HepG2 (cell line): ENCODE measurements around the gene ITSN2. TPM values are rescaled to one million over a fixed set of nuclear protein-coding genes. Genes with fewer than 3 reads are reported as not detected.

Experiments
- ATAC-seq: fragments of 200-7000 bp; cut with Tn5 transposase; 3 replicates; pipeline ENCODE4 v1.9.1; 2020; ENCODE audit warnings: mild to moderate bottlenecking, moderate library complexity
- BruUV-seq: library from RNA; stranded (reverse); fragments of 400-500 nt; replicated peaks from 2 replicates; lab custom pipeline; 2021; lab: Mats Ljungman, UMichigan
- CTCF ChIA-PET: fragments of 300-600 bp; formaldehyde crosslinking; extraction: SDS; loops from one replicate; lab custom pipeline; 2021; ENCODE audit warnings: low total read pairs, inconsistent platforms, low intra/inter-chr PET ratio; lab: Yijun Ruan, JAX
- POLR2A ChIA-PET: fragments of 350-600 bp; sonication (Branson Sonifier 250); formaldehyde crosslinking; loops from one replicate; lab custom pipeline; 2020; ENCODE audit warnings: antibody characterized with exemption, inconsistent platforms; lab: Yijun Ruan, JAX
- DNase-seq: peaks from one replicate; pipeline ENCODE4 v3.0.0-alpha.2; 2015; ENCODE audit warnings: low spot score
- FAIRE-seq: peaks from 3 replicates; lab custom pipeline; 2011; peaks lifted over from hg19 to GRCh38; lab: Jason Lieb, UNC
- H2AFZ ChIP-seq: one replicate; pipeline ENCODE4 v1.6.1; 2011; ENCODE audit warnings: low read length, inconsistent platforms
- H3K27ac ChIP-seq: fragments of 300-600 bp; 3 replicates; pipeline ENCODE4 v1.8.0; 2011; ENCODE audit warnings: mixed run types, mild to moderate bottlenecking, mixed read lengths, low read length, inconsistent platforms; ENCODE audit not compliant: insufficient read depth; ENCODE audit errors: extremely low read length
- H3K27me3 ChIP-seq, 2 experiments: fragments of 200-600 bp in 1 of 2; 2 replicates in 1 of 2; 3 replicates in 1 of 2; pipeline versions ENCODE4 v1.6.0 to v1.8.0; 2011; ENCODE audit warnings: low read length in 2 of 2, mild to moderate bottlenecking in 2 of 2, moderate library complexity in 2 of 2, inconsistent platforms in 1 of 2; ENCODE audit not compliant: insufficient read depth in 2 of 2, control insufficient read depth in 1 of 2
- H3K36me3 ChIP-seq, 2 experiments: fragments of 200-600 bp in 1 of 2; replicated peaks in 1 of 2; 2 replicates in 1 of 2; 3 replicates in 1 of 2; pipeline versions ENCODE4 v1.5.1 to v1.8.0; 2011; ENCODE audit warnings: low read length in 2 of 2, inconsistent platforms in 1 of 2; ENCODE audit not compliant: insufficient read depth in 2 of 2, control insufficient read depth in 1 of 2
- H3K4me1 ChIP-seq: 2 replicates; pipeline ENCODE4 v1.5.1; 2012; ENCODE audit warnings: low read length, inconsistent platforms; ENCODE audit not compliant: insufficient read depth
- H3K4me2 ChIP-seq: 2 replicates; pipeline ENCODE4 v1.6.0; 2011; ENCODE audit warnings: low read depth, low read length, inconsistent platforms
- H3K4me3 ChIP-seq, 3 experiments: fragments of 200-600 bp in 1 of 3; sonication (generic), shearing (Covaris generic) in 1 of 3; replicated peaks in 1 of 3; 2 replicates each; pipeline ENCODE4 v1.5.1; 2011 to 2016; ENCODE audit warnings: low read length in 3 of 3, inconsistent platforms in 2 of 3, low read depth in 2 of 3, mild to moderate bottlenecking in 2 of 3, control low read depth in 1 of 3, mixed read lengths in 1 of 3; ENCODE audit not compliant: insufficient read depth in 1 of 3
- H3K79me2 ChIP-seq: one replicate; pipeline ENCODE4 v1.6.1; 2011; ENCODE audit warnings: low read length, inconsistent platforms; ENCODE audit not compliant: insufficient read depth
- H3K9ac ChIP-seq: 2 replicates; pipeline ENCODE4 v1.6.0; 2011; ENCODE audit warnings: mild to moderate bottlenecking, low read depth, low read length, inconsistent platforms; ENCODE audit not compliant: insufficient read depth
- H3K9me3 ChIP-seq: 2 replicates; pipeline ENCODE4 v1.5.1; 2012; ENCODE audit warnings: mild to moderate bottlenecking, low read length
- H4K20me1 ChIP-seq: 2 replicates; pipeline ENCODE4 v1.6.0; 2011; ENCODE audit warnings: inconsistent platforms, mild to moderate bottlenecking, low read length, moderate library complexity; ENCODE audit not compliant: insufficient read depth
- ASH2L ChIP-seq: fragments of 300-600, 200-600 bp; sonication (generic); IDR thresholded peaks from 2 replicates; pipeline ENCODE4 v1.7.0; 2017; ENCODE audit warnings: low read depth, mild to moderate bottlenecking, moderate library complexity, mixed read lengths, low read length; ENCODE audit not compliant: insufficient read length
- ATF6 ChIP-seq: sonication (generic); formaldehyde crosslinking; conservative IDR thresholded peaks from 2 replicates; pipeline ENCODE4 v1.4.0; 2020; ENCODE audit warnings: missing genetic modification reagents
- BHLHE40 ChIP-seq: IDR thresholded peaks from 2 replicates; pipeline ENCODE4 v1.6.1; 2011; ENCODE audit warnings: low read length, improper control_type of control experiment
- FOXA1 ChIP-seq, 2 experiments: fragments of 450-650 bp in 1 of 2; sonication (generic) in 1 of 2; formaldehyde crosslinking in 1 of 2; IDR thresholded peaks; 2 replicates each; pipeline versions ENCODE4 v1.4.0 to v1.6.1; 2016 to 2020; ENCODE audit warnings: missing genetic modification reagents in 1 of 2
- HNRNPL ChIP-seq: fragments of 200-400 bp; formaldehyde crosslinking; IDR thresholded peaks from 2 replicates; pipeline ENCODE4 v1.6.1; 2017; ENCODE audit warnings: mild to moderate bottlenecking, low read depth, low read length
- MAX ChIP-seq: IDR thresholded peaks from 2 replicates; pipeline ENCODE4 v1.6.1; 2012; ENCODE audit warnings: inconsistent platforms
- MIXL1 ChIP-seq: IDR thresholded peaks from 2 replicates; pipeline ENCODE4 v1.6.1; 2016
- TFAP4 ChIP-seq: sonication (generic); IDR thresholded peaks from 2 replicates; pipeline ENCODE4 v1.6.1; 2016; ENCODE audit warnings: low read depth, borderline replicate concordance
- TRAFD1 ChIP-seq: sonication (generic); formaldehyde crosslinking; IDR thresholded peaks from 2 replicates; pipeline ENCODE4 v1.5.1; 2020; ENCODE audit warnings: missing genetic modification reagents, mild to moderate bottlenecking, borderline replicate concordance
- ZNF614 ChIP-seq: IDR thresholded peaks from 2 replicates; pipeline ENCODE4 v1.6.1; 2018; ENCODE audit warnings: missing biosample characterization, missing genetic modification reagents, inconsistent platforms, borderline replicate concordance
- WGBS: methylation state at CpG from one replicate; pipeline ENCODE4 v1.1.6; 2017; ENCODE audit warnings: low lambda C conversion rate; 5-methylcytosine and 5-hydroxymethylcytosine counted together
- in situ Hi-C: cut with HindIII; loops from 2 replicates; pipeline ENCODE4 v1.10.0; 2017; ENCODE audit warnings: low pct_unique_long_range_greater_than_20kb; ENCODE audit not compliant: extremely low pct_ligation_motif_present
- intact Hi-C: fragments of 100-400 bp; cut with micrococcal nuclease; formaldehyde crosslinking; loops from one replicate; pipeline ENCODE4 v1.10.0; 2022; ENCODE audit not compliant: unreplicated experiment
- polyA plus RNA-seq, 8 experiments: library from polyadenylated mRNA; depleted of rRNA in 3 of 8; stranded (reverse) in 7 of 8; unstranded in 1 of 8; fragments of >200 nt; fragmentation: Illumina TruSeq in 4 of 8; extraction: Trizol in 4 of 8; gene quantifications; 2 replicates each; pipeline versions ENCODE4 v1.2.1 to v1.2.3, GENCODE V29; 2011 to 2016; ENCODE audit warnings: low read depth in 4 of 8, missing spikeins in 1 of 8, mixed read lengths in 1 of 8; ENCODE audit not compliant: insufficient read depth in 1 of 8
- total RNA-seq, 5 experiments: library from RNA; depleted of rRNA; stranded (reverse); fragments of >200 nt; fragmentation: Illumina TruSeq; extraction: Trizol; gene quantifications; 2 replicates each; pipeline ENCODE4 v1.2.3, GENCODE V29; 2016; ENCODE audit warnings: low read depth in 1 of 5

The ITSN2 gene
- total and polyA plus RNA-seq, 2 of the 13 experiments (the other 11 are each of a cell fraction or from before 2014, with no cell fraction given) = 26.0 to 26.6 TPM

GRCh38 chr2:24158131-24158530 lies 202.2 kb downstream of the ITSN2 start (continued):
- TF ChIP-seq TRAFD1 (CRISPR knock-in tag) = no peak
- no peak for TF ChIP-seq ASH2L
- TF ChIP-seq FOXA1 (IDR thresholded peaks at IDR 0.05) = 0 out of 2 replicates have a peak, but pooled peaks have one; percentile 32
- peak; percentile 75 for TF ChIP-seq FOXA1 (CRISPR knock-in tag; IDR thresholded peaks at IDR 0.05)
- TF ChIP-seq HNRNPL = no peak
- TF ChIP-seq TFAP4 = peak; percentile 44; the same call in 1 of the 2 replicates
- peak; percentile 84 for TF ChIP-seq MIXL1

- Histone ChIP-seq H3K4me1 (peaks cover 41% of the 10 kb centered on the region), H3K36me3 (no peaks in the 10 kb centered on the region), H3K79me2 (no peaks in the 10 kb centered on the region), H3K9me3 (no peaks in the 10 kb centered on the region), H3K9ac (no peak overlapping the region)
- BruUV-seq = no TSS peak
- CTCF ChIA-PET = no interaction called here
- in situ Hi-C loops = no loop called here
- POLR2A ChIA-PET = interaction anchor here (0.7 to 1.4 kb wide), 3 partner anchors 69 to 226 kb away, joined by 3 to 4 read pairs (median 3); partner anchors contain the start of genes ATAD2B and TP53I3
- TF ChIP-seq ZNF614 (CRISPR knock-in tag) = no peak
- no peak for TF ChIP-seq ATF6 (CRISPR knock-in tag)
- 0 out of 2 replicates have a peak, but pooled peaks have one; percentile 19 for TF ChIP-seq MAX
- TF ChIP-seq BHLHE40 = peak; percentile 64
- TF ChIP-seq, all 625 proteins: peak for 2
- FAIRE-seq (no peak), ATAC-seq (peak; percentile 52), DNase-seq (no peak)
- H2AFZ ChIP-seq = no peak overlapping the region
- H3K4me2 ChIP-seq = peak overlapping the region; percentile 55; the same call in 1 of the 2 replicates
- no peak overlapping the region for H3K27ac ChIP-seq
- no peaks in the 10 kb centered on the region for H4K20me1 ChIP-seq
- intact Hi-C loops = no loop called here
- no peak overlapping the region for H3K4me3 ChIP-seq
- no peaks in the 10 kb centered on the region for H3K27me3 ChIP-seq
- WGBS = 33% methylated on average over 4 of the region's 4 CpGs
These were observed 206.9 kb downstream of the ITSN2 start for GRCh38 chr2:24153478-24153877.
